Fibroblast of the aortic adventitia (primary cell): Measurements from ENCODE around the gene FAIM2. TPM values are rescaled to one million over a fixed set of nuclear protein-coding genes. Genes with fewer than 3 reads are reported as not detected.

Source experiments
- DNase-seq: peaks from one replicate; pipeline ENCODE4 v3.0.0-alpha.2; 2010; ENCODE audit warnings: low read depth
- H3K4me3 ChIP-seq: 2 replicates; pipeline ENCODE4 v1.5.1; 2011; ENCODE audit warnings: low read depth, mild to moderate bottlenecking, control low read depth, low read length, moderate library complexity
- total RNA-seq: library from RNA; depleted of rRNA; stranded (reverse); fragments of >200 nt; gene quantifications from 2 replicates; pipeline ENCODE4 v1.2.3, GENCODE V29; 2012; ENCODE audit warnings: low replicate concordance
- TF ChIP-seq, protein P1 (sequence below): IDR thresholded peaks from 2 replicates; pipeline ENCODE4 v1.5.1; 2011; ENCODE audit warnings: mild to moderate bottlenecking, low read length, control low read depth, inconsistent platforms; ENCODE audit not compliant: insufficient read depth

The FAIM2 gene
- total RNA-seq, 1 donor = 12.9 TPM

DNA sequence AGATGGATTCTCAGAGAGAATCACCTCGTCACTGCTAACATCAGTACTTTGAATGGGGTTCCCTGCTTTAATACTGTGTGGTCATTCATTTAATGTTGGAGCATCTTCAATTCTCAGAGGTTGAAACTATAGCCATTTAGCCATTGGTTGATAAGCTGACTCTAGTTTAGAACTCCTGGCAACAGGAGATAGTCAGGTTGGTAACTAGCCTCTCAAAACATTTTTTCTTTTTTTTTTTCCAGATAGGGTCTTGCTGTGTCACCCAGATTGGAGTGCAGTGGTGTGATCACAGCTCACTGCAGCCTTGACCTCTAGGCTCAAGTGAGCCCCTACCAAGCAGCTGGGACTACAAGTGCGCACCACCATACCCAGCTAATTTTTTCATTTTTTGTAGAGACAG lies 72.0 kb downstream of the FAIM2 start:
- DNase-seq = no peak
- no peak overlapping the region for H3K4me3 ChIP-seq
- TF ChIP-seq, protein P1, sequence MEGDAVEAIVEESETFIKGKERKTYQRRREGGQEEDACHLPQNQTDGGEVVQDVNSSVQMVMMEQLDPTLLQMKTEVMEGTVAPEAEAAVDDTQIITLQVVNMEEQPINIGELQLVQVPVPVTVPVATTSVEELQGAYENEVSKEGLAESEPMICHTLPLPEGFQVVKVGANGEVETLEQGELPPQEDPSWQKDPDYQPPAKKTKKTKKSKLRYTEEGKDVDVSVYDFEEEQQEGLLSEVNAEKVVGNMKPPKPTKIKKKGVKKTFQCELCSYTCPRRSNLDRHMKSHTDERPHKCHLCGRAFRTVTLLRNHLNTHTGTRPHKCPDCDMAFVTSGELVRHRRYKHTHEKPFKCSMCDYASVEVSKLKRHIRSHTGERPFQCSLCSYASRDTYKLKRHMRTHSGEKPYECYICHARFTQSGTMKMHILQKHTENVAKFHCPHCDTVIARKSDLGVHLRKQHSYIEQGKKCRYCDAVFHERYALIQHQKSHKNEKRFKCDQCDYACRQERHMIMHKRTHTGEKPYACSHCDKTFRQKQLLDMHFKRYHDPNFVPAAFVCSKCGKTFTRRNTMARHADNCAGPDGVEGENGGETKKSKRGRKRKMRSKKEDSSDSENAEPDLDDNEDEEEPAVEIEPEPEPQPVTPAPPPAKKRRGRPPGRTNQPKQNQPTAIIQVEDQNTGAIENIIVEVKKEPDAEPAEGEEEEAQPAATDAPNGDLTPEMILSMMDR = no peak

DNA sequence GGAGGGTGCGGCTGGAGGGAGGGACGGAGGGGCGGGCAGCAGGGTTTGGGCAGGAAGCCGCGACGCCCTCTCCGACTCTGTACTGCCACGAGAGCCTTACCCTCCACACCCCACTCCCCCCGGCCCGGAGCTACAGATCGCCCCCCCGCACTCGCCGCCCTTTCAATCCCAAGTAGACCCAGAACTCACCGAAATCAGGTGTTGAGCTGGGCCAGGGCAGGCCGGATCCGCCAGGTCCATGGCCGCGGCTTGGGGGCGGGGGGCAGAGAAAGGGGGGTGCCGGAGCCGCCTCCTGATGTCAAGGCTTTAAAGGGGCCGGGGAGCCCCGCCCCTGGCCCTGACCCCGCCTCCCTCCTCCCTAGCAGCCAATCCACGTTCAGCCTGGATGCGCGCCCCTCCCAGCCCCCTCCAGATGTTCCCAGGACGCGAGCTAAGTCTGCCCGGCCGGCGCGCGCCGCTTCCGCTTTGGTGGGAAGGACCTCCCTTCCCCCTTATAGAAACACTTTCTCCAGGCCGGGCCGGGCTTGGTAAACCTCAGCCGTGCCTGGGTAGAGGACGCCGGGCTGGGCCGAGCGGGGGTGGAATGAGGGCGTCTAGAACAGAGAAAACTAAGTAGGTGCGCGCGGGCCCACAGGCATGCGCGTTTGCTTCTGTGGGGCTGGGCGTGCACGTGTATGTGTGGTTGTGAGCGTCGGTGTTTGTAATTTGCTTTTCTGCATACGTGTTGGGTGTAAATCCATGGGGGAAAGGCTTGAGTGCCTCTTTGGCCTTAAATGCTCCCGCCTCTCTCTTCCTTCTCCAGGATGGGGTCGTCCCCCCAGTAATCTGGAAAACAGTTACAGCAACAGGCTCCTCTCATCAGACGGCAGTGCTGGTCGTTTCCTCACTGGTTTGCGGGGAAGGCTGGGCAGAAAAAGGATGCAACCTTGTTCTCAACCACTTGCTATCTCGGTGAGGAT lies 75.3 kb downstream of the FAIM2 start, which contains the start of gene NCKAP5L:
NCKAP5L (minus strand) TSS at position 281 of the 959 bp plus-strand sequence. CDS start 24,369 bp downstream, outside the sequence.
- H3K4me3 ChIP-seq = peak within 1 kb of the TSS; percentile 90
- DNase-seq = peak; percentile 96
- TF ChIP-seq, protein P1 = no peak

- DNase-seq = peak; percentile 67
- H3K4me3 ChIP-seq = peak overlapping the region; percentile 90
- TF ChIP-seq, protein P1 = no peak
These were observed 76.2 kb downstream of the FAIM2 start for GRCh38 chr12:49827401-49828099.

- peak overlapping the region; percentile 90 for H3K4me3 ChIP-seq
- TF ChIP-seq, protein P1 = no peak
- DNase-seq = no peak
These were observed 76.7 kb downstream of the FAIM2 start for GRCh38 chr12:49827051-49827400.

GRCh38 chr12:49825971-49826421 lies 77.7 kb downstream of the FAIM2 start:
- DNase-seq = peak; percentile 63
- peak overlapping the region; percentile 90 for H3K4me3 ChIP-seq
- TF ChIP-seq, protein P1 = no peak

DNA sequence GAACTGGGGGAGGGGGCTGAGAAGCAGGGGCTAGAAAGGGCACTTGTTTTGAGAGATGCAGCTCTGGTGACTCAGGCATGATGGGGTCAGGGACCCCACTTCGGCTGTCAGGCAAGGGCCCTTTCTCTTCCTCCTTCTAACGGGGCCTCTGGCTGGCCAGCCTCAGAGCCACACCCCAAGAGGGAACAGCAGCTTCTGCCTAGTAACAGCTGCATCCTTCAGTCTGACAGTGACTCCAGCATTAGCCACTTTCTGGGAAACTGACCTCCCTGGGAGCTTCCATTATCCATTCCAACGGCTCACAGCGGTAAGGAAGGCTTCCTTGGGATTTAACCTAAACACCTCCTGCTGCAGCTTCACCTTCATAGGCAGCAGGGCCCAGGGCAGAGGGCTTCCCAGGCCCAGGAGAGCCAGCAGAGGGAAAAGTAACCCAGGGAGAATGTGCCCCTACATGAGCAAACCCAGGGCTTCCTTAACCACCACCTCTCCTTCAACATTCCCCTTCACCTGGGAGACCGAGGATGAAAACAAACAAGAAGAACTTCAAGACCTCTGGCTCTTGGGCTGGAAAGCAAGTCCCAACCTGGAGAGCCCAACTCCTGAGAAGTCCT lies 78.2 kb downstream of the FAIM2 start:
- TF ChIP-seq, protein P1 = no peak
- peak; percentile 61 for DNase-seq
- H3K4me3 ChIP-seq = peak overlapping the region; percentile 90
